Neural cell (in vitro differentiated cells): ENCODE data around the gene AGPAT3. TPM values are rescaled to one million over a fixed set of nuclear protein-coding genes. Genes with fewer than 3 reads are reported as not detected.

ENCODE experiments used
- H2AFZ ChIP-seq: fragments of 200-600, 300-800 bp; sonication (generic), shearing (Covaris generic); 2 replicates; pipeline ENCODE4 v1.6.0; 2014; ENCODE audit warnings: low read depth, mild to moderate bottlenecking, antibody characterized with exemption, low read length, moderate library complexity
- H3F3A ChIP-seq: fragments of 200-600 bp; shearing (Covaris generic); 2 replicates; pipeline ENCODE4 v1.6.1; 2016; ENCODE audit warnings: mild to moderate bottlenecking, moderate library complexity, mixed read lengths, antibody characterized with exemption, low read length; ENCODE audit not compliant: insufficient read depth, poor library complexity, severe bottlenecking
- H3K27ac ChIP-seq: fragments of 200-600, 300-800 bp; sonication (generic), shearing (Covaris generic); 2 replicates; pipeline ENCODE4 v1.5.1; 2014; ENCODE audit warnings: mild to moderate bottlenecking, low read length, moderate library complexity
- H3K27me3 ChIP-seq: fragments of 300-800, 200-600 bp; sonication (generic), shearing (Covaris generic); 2 replicates; pipeline ENCODE4 v1.6.0; 2014; ENCODE audit warnings: mild to moderate bottlenecking, low read depth, low read length, moderate library complexity; ENCODE audit not compliant: insufficient read depth
- H3K36me3 ChIP-seq: fragments of 300-800, 200-600 bp; sonication (generic), shearing (Covaris generic); 2 replicates; pipeline ENCODE4 v1.5.1; 2014; ENCODE audit warnings: mild to moderate bottlenecking, antibody characterized with exemption, low read length, moderate library complexity; ENCODE audit not compliant: insufficient read depth
- H3K4me2 ChIP-seq: fragments of 300-800, 200-600 bp; sonication (generic), shearing (Covaris generic); 2 replicates; pipeline ENCODE4 v1.6.0; 2014; ENCODE audit warnings: mild to moderate bottlenecking, low read length
- H3K4me3 ChIP-seq: fragments of 300-800, 200-600 bp; sonication (generic), shearing (Covaris generic); 2 replicates; pipeline ENCODE4 v1.5.1; 2014; ENCODE audit warnings: mild to moderate bottlenecking, low read length, moderate library complexity
- H3K79me2 ChIP-seq: fragments of 200-600 bp; shearing (Covaris generic); replicated peaks from 2 replicates; pipeline ENCODE4 v1.6.0; 2014; ENCODE audit warnings: mild to moderate bottlenecking, low read length, moderate library complexity; ENCODE audit not compliant: insufficient read depth
- H3K9ac ChIP-seq: fragments of 300-800, 200-600 bp; sonication (generic), shearing (Covaris generic); 2 replicates; pipeline ENCODE4 v1.6.1; 2016; ENCODE audit warnings: mild to moderate bottlenecking, low read length, mixed read lengths
- H3K9me2 ChIP-seq: fragments of 200-600 bp; shearing (Covaris generic); 2 replicates; pipeline ENCODE4 v1.6.1; 2016; ENCODE audit warnings: mild to moderate bottlenecking, low read length, mixed read lengths; ENCODE audit not compliant: insufficient read depth
- H3K9me3 ChIP-seq: fragments of 200-600, 300-800 bp; sonication (generic), shearing (Covaris generic); 2 replicates; pipeline ENCODE4 v1.6.1; 2016; ENCODE audit warnings: mild to moderate bottlenecking, mixed run types, low read length, moderate library complexity, mixed read lengths
- H4K20me1 ChIP-seq: fragments of 200-600 bp; shearing (Covaris generic); 2 replicates; pipeline ENCODE4 v1.6.1; 2016; ENCODE audit warnings: mild to moderate bottlenecking, mixed run types; ENCODE audit not compliant: insufficient read depth
- EP300 ChIP-seq: fragments of 450-650 bp; conservative IDR thresholded peaks from 2 replicates; pipeline ENCODE4 v1.6.1; 2014; ENCODE audit warnings: antibody characterized with exemption, mild to moderate bottlenecking, moderate library complexity; ENCODE audit not compliant: poor library complexity, severe bottlenecking
- EZH2 ChIP-seq: fragments of 200-600, 300-800 bp; shearing (Covaris generic), sonication (generic); IDR thresholded peaks from 2 replicates; pipeline ENCODE4 v1.6.1; 2014; ENCODE audit warnings: antibody characterized with exemption, low read length, borderline replicate concordance, mild to moderate bottlenecking; ENCODE audit not compliant: insufficient read depth, poor library complexity, severe bottlenecking
- MXI1 ChIP-seq: fragments of 450-650 bp; conservative IDR thresholded peaks from 2 replicates; pipeline ENCODE4 v1.6.1; 2014; ENCODE audit warnings: antibody characterized with exemption, mild to moderate bottlenecking; ENCODE audit not compliant: poor library complexity, severe bottlenecking
- POLR2AphosphoS5 ChIP-seq: IDR thresholded peaks from 2 replicates; pipeline ENCODE4 v1.6.1; 2012
- RAD21 ChIP-seq: fragments of 450-650 bp; conservative IDR thresholded peaks from 2 replicates; pipeline ENCODE4 v1.6.1; 2014; ENCODE audit warnings: antibody characterized with exemption, mild to moderate bottlenecking, moderate library complexity
- SMC3 ChIP-seq: fragments of 450-650 bp; conservative IDR thresholded peaks from 2 replicates; pipeline ENCODE4 v1.6.1; 2014; ENCODE audit warnings: antibody characterized with exemption, mild to moderate bottlenecking, moderate library complexity; ENCODE audit not compliant: poor library complexity
- TAF1 ChIP-seq: IDR thresholded peaks from 2 replicates; pipeline ENCODE4 v1.6.1; 2012; ENCODE audit warnings: low read depth
- polyA plus RNA-seq: library from polyadenylated mRNA; depleted of rRNA; stranded (reverse); fragments of >200 nt; gene quantifications from 2 replicates; pipeline ENCODE4 v1.2.3, GENCODE V29; 2014
- TF ChIP-seq, protein P1 (sequence below): fragments of 450-650 bp; IDR thresholded peaks from 2 replicates; pipeline ENCODE4 v1.5.1; 2014; ENCODE audit warnings: antibody characterized with exemption, mild to moderate bottlenecking, moderate library complexity; ENCODE audit not compliant: poor library complexity, severe bottlenecking
- TF ChIP-seq, protein P2 (sequence below): IDR thresholded peaks from 2 replicates; pipeline ENCODE4 v1.6.1; 2012; ENCODE audit warnings: borderline replicate concordance

AGPAT3 gene
- polyA plus RNA-seq, 1 donor from 2014 or later: 8.4 TPM

DNA sequence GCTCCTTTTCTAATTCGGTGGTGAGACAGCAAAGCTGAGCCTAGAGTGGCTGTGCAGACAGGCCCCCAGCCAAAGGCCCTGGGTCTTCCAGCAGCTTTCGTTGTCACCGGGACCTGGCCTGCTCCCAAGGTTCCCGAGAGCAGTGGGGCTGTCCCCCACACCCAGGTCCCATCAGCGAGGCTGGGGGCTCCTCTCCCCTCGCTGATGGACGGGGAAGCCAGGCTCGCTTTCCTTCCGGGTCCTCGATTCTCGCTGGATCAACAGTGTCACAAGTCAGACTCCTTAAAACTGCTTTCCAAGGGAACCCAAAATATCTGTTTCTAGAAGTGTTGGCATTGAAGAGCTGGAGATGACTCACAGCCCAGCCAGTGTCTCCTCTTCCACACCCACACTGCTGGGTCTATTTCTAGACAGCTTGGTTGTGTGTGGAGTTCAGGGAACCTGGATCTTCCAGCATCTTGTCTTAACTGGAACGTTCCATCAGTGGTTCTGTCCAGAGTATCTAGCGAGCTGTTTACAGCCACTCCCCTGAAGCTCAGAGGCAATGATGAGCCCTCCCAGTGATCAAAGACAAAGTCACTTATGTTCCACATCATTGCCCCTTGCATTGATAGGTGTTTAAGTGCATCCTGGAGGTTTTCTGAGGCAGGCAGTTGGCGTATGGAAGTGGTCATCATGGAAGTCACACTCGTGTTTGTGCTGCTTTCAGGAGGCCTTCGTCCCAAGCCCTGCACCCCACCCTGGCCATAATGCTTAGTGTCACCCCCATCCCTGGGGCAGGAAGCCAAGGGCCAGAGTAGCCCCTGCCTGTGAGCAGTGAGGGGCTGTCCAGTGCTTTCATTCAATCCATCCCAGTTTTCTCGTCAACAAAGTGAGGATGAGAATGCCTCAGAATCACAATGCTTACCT is 40.4 kb upstream of the AGPAT3 start:
- Histone ChIP-seq H3K79me2 (no peaks in the 10 kb centered on the region), H3K36me3 (no peaks in the 10 kb centered on the region), H4K20me1 (no peaks in the 10 kb centered on the region), H3K9me3 (no peaks in the 10 kb centered on the region), H3K4me3 (no peak overlapping the region), H3K4me2 (no peak overlapping the region), H3K27ac (no peak overlapping the region), H3K27me3 (no peaks in the 10 kb centered on the region), H3K9me2 (no peaks in the 10 kb centered on the region), H3K9ac (no peak overlapping the region), H3F3A (no peaks in the 10 kb centered on the region), H2AFZ (no peak overlapping the region)
- TF ChIP-seq RAD21: no peak

DNA sequence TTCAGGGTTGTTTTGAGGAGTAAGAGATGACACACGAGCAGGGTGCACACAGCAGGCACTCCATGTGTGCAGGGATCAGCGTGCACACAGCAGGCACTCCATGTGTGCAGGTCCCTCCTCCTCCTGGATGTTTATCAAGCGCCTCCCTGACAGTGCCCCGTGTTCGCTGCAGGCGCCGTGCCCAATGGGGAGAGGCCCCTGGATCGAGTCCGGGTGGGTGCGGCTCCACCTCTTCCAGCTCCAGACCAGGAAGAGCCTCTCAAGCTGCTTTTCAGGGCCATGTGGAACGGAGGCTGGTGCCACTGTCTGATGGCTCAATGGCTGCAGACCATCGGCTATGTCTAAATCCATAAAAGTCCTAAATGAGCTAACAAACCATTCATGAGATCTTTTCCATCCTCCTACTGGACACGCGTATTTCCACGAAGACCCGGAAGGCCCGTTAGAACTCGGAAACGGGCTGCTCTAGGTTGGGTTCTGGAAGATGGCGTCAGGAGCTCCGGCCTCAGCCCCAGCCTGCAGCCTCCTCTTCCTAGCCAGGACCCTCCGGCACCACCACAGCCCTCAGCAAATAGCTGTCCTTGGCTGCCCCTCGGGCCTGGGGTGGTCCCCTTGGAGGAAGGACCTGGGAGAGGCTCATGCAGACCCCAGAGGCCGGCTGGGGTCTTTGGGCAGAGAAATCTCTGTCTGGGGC is 39.6 kb upstream of the AGPAT3 start:
- no peak overlapping the region for H3K4me2 ChIP-seq
- H3K36me3 ChIP-seq: no peaks in the 10 kb centered on the region
- H3K9me2 ChIP-seq: no peaks in the 10 kb centered on the region
- H3K79me2 ChIP-seq: no peaks in the 10 kb centered on the region
- no peaks in the 10 kb centered on the region for H3F3A ChIP-seq
- no peak overlapping the region for H2AFZ ChIP-seq
- no peaks in the 10 kb centered on the region for H3K27me3 ChIP-seq
- no peak overlapping the region for H3K9ac ChIP-seq
- H4K20me1 ChIP-seq: no peaks in the 10 kb centered on the region
- H3K27ac ChIP-seq: no peak overlapping the region
- TF ChIP-seq EP300 (no peak), POLR2AphosphoS5 (no peak), EZH2 (no peak), SMC3 (no peak), MXI1 (no peak), RAD21 (no peak), TAF1 (no peak)
- TF ChIP-seq, protein P1, sequence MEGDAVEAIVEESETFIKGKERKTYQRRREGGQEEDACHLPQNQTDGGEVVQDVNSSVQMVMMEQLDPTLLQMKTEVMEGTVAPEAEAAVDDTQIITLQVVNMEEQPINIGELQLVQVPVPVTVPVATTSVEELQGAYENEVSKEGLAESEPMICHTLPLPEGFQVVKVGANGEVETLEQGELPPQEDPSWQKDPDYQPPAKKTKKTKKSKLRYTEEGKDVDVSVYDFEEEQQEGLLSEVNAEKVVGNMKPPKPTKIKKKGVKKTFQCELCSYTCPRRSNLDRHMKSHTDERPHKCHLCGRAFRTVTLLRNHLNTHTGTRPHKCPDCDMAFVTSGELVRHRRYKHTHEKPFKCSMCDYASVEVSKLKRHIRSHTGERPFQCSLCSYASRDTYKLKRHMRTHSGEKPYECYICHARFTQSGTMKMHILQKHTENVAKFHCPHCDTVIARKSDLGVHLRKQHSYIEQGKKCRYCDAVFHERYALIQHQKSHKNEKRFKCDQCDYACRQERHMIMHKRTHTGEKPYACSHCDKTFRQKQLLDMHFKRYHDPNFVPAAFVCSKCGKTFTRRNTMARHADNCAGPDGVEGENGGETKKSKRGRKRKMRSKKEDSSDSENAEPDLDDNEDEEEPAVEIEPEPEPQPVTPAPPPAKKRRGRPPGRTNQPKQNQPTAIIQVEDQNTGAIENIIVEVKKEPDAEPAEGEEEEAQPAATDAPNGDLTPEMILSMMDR: no peak
- TF ChIP-seq, protein P2, sequence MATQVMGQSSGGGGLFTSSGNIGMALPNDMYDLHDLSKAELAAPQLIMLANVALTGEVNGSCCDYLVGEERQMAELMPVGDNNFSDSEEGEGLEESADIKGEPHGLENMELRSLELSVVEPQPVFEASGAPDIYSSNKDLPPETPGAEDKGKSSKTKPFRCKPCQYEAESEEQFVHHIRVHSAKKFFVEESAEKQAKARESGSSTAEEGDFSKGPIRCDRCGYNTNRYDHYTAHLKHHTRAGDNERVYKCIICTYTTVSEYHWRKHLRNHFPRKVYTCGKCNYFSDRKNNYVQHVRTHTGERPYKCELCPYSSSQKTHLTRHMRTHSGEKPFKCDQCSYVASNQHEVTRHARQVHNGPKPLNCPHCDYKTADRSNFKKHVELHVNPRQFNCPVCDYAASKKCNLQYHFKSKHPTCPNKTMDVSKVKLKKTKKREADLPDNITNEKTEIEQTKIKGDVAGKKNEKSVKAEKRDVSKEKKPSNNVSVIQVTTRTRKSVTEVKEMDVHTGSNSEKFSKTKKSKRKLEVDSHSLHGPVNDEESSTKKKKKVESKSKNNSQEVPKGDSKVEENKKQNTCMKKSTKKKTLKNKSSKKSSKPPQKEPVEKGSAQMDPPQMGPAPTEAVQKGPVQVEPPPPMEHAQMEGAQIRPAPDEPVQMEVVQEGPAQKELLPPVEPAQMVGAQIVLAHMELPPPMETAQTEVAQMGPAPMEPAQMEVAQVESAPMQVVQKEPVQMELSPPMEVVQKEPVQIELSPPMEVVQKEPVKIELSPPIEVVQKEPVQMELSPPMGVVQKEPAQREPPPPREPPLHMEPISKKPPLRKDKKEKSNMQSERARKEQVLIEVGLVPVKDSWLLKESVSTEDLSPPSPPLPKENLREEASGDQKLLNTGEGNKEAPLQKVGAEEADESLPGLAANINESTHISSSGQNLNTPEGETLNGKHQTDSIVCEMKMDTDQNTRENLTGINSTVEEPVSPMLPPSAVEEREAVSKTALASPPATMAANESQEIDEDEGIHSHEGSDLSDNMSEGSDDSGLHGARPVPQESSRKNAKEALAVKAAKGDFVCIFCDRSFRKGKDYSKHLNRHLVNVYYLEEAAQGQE: no peak
- H3K9me3 ChIP-seq: no peaks in the 10 kb centered on the region
- no peak overlapping the region for H3K4me3 ChIP-seq
